ENCODE measurements around the gene INPP5F.
"Not testable (repeated sequence)": the region's sequence is repeated elsewhere in the genome, so short reads cannot be mapped to it uniquely, and the experiment has no call there.

The INPP5F gene

GRCh38 chr10:119821182-119821581 lies 95.3 kb downstream of the INPP5F start:
- no peak for DNase-seq

- no peak for DNase-seq
Measured at GRCh38 chr10:119824299-119824698, 98.4 kb downstream of the INPP5F start.

GRCh38 chr10:119826771-119827170 lies 100.9 kb downstream of the INPP5F start:
- DNase-seq, result no peak

GRCh38 chr10:119827430-119827829 lies 101.6 kb downstream of the INPP5F start:
- no peak for DNase-seq

- no peak for DNase-seq
Measured at GRCh38 chr10:119829429-119829828, 103.6 kb downstream of the INPP5F start.

- no peak for DNase-seq
Measured at GRCh38 chr10:119830851-119831250, 105.0 kb downstream of the INPP5F start.

- DNase-seq, result no peak
Measured at GRCh38 chr10:119831656-119832055, 105.8 kb downstream of the INPP5F start.

- DNase-seq, result no peak
Measured at GRCh38 chr10:119832951-119833350, 107.1 kb downstream of the INPP5F start.

- no peak for DNase-seq
Measured at GRCh38 chr10:119834188-119834587, 108.3 kb downstream of the INPP5F start.

GRCh38 chr10:119845656-119846055 lies 119.8 kb downstream of the INPP5F start:
- no peak for DNase-seq

- no peak for DNase-seq
Measured at GRCh38 chr10:119849031-119849789, 123.4 kb downstream of the INPP5F start.

- no peak for DNase-seq
Measured at GRCh38 chr10:119849944-119850343, 124.1 kb downstream of the INPP5F start.

- DNase-seq, result no peak
Measured at GRCh38 chr10:119852277-119852676, 126.4 kb downstream of the INPP5F start.

- DNase-seq, result no peak
Measured at GRCh38 chr10:119852822-119853221, 127.0 kb downstream of the INPP5F start.

GRCh38 chr10:119853574-119853973 lies 127.7 kb downstream of the INPP5F start:
- no peak for DNase-seq

GRCh38 chr10:119858063-119858462 lies 132.2 kb downstream of the INPP5F start:
- no peak for DNase-seq

- DNase-seq, result peak; percentile 11
Measured at GRCh38 chr10:119859420-119860258, 133.8 kb downstream of the INPP5F start.

GRCh38 chr10:119860866-119861607 lies 135.2 kb downstream of the INPP5F start:
- no peak for DNase-seq

- DNase-seq, result no peak
Measured at GRCh38 chr10:119862524-119862923, 136.7 kb downstream of the INPP5F start.

GRCh38 chr10:119863951-119864565 lies 138.2 kb downstream of the INPP5F start:
- DNase-seq, result no peak

GRCh38 chr10:119865699-119866240 lies 139.9 kb downstream of the INPP5F start:
- DNase-seq, result no peak

GRCh38 chr10:119867317-119867716 lies 141.5 kb downstream of the INPP5F start:
- no peak for DNase-seq

GRCh38 chr10:119869398-119869797 lies 143.5 kb downstream of the INPP5F start:
- DNase-seq, result not testable (repeated sequence)
